ENCODE measurements around the gene GLI3.

The GLI3 gene

DNA sequence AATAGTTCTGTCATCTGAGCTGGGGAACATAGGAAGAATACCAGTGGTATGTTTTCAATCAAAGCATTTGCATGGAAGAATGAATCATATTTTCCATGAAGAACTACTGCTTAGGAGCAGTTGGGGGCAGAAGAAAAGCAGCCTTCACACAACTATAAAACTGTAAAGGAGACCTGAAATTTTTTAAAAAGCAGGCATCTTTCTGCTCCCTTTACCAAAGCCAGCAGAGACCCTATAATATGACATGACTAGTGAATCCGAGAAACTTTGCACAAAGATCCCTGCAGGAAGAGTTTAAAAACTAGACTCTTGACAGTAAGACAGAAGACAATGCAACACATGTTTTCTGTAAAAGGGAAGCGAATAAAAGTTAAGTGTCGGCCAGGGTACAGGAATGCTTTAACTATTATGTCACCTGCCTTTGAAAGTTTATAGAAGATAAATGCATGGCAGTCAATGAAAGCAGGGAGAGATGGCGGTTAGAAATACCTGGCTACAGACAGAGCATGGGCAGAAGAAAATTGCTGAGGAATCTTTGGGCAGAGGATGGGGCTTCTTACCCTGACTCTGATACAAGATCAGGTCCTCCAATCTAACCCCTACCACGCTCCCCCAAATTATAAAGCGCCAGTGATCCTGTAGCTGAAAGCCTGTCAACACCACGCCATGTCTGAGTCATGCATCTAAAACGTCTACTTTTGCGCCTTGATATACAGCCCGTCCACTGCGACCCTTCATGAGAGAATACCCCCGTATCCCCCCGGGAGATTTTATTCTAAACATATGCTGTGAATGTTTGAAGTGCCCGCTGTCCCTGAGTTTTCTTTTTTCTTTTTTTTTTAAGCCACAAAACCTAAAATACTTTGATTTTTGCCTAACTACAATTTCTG, 93.1 kb downstream of the GLI3 start:
- no peak for DNase-seq (ENCODE audit: low read depth in 2 of 3, low spot score in 1 of 3)

DNA sequence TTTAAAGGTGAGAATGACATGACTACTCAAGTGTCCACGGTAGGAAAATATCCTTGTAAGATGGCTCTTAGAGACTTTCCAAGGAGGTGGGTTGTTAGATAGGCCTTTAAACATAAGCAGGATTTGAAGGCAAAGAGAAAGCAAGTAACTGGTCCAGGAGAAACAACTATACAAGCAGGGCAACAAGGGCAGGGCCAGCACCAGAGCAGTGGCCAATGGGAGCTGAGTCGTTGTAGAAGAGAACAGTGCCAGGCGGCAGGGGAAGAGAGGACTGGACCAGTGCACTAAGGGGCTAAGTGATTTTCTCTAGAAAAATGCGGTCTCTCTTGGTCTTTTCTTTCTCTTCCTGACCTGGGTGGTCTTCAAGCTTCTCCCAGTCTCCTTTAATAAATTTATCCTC, 94.9 kb downstream of the GLI3 start:
- no peak for DNase-seq (ENCODE audit: low read depth in 2 of 3, low spot score in 1 of 3)

DNA sequence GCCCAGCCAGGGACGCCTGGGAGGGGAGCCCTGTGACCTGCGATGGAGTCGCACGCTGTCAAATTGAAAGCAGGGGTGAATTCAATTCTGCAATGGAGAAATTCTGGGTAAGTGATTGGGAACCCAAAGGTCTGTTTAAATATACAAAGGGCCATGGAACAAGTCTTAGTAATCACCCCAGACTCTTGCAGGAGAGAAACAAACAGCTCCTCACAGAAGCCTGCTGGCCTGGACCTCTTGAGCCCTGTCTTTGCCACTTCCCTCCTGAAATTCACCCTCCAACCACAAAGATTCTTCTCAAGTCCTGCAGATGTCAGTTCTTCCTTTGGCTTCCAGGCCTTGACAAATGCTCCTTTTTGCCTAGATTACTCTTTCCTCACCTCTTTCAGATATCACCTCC, 97.3 kb downstream of the GLI3 start:
- no peak for DNase-seq (ENCODE audit: low read depth in 2 of 3, low spot score in 1 of 3)

DNA sequence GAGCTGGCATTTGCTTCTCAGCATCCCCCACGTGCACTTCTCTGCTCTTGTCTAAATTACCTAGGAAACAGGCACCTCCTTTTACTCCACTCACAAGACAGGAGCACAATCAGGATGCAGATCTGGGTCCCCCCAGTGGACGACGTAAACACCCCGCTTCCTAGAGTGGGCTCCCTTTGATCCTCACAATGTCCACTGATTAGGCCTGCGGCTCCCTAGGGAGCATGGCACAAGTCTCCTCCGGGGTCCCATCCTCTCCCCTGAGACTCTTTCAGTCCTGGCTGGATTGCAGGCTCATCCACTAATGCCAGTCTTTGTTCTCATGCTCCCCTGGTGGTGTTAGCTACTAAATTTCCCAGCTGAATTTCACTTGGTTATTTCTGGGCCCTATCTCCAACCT, 98.3 kb downstream of the GLI3 start:
- no peak for DNase-seq (ENCODE audit: low read depth in 2 of 3, low spot score in 1 of 3)

DNA sequence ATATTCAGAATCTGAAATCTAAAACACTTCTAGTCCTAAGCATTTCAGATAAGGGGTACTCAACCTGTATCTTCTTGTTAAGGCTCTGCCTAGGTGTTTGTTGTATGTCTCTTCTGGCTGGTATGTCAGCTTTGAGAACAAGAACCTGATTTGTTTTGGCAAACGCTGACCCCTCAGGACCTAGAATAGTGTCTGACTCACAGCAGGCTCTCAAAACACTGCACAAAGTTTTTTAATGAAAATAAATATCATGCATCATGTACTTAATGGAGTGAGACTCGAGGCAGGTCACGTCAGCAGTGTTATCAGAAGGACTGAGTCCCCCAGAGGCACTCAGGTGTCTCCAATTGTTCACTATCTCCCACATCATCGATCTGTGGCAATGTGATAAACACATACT, 99.1 kb downstream of the GLI3 start:
- no peak for DNase-seq (ENCODE audit: low read depth in 2 of 3, low spot score in 1 of 3)

DNA sequence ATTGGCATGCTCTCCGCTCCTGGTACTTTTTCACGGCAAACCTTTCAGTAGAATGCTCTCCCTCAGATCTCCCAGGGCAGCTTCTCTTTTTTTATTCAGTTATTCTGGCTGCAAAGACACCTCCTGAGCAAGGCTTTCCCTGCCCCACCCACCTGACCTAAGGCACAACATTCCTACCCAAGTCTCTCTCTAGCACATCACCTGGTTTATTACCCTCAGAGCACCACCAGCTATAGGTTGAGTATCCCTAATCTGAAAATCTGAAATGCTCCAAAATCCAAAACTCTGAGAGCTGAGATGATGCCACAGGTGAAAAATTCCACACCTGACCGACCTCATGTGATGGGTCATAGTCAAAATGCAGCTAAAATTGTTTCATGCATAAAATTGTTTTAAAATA, 99.6 kb downstream of the GLI3 start:
- DNase-seq (ENCODE audit: low read depth in 2 of 3, low spot score in 1 of 3): no peak

DNA sequence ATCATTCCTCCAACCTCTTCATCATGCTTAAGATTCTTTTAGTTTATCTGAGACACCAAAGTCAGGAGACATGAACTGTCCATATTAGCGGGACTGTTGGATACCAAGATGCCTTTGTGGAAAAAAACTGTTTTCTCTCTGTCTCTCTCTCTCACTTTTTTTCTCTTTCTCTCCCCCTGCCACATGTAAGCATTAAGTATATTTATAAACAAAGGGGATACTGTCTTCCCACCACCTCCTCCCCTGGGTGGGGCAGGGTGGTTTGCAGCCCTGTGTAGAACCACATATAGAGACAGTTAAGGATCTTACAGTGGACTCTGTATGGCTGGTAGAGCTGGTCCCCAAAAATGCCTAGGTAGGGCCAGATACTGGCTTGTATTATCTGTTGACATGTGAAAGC, 101.3 kb downstream of the GLI3 start:
- DNase-seq (ENCODE audit: low read depth in 2 of 3, low spot score in 1 of 3): no peak

DNA sequence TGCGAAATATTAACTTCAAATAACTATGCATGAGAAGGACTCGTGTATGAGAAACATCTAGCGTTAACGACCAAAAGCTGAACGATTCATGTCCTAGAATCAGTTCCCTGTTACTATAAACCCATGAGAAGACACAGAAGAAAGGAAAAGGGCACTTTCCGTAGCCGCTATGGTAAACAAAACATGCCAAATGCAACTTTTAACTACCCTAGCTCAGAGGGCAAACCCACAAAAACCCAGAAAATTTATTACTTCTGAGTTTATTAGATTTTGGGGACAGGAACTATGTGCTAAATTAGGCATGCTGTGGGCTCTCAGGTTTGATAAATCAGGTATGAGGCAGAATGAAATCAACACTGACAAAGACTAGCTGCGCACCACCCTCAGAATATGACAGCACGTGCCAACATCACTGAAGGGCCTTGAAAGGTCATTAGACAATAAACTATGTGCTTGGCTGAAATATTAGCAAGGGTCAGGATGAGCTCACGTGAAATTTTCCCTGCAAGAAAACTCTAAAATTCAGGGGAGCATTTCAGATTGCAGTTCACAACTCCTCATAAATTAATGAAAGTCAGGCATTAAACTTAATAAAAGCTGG, 102.6 kb downstream of the GLI3 start:
- no peak for DNase-seq (ENCODE audit: low read depth in 2 of 3, low spot score in 1 of 3)

DNA sequence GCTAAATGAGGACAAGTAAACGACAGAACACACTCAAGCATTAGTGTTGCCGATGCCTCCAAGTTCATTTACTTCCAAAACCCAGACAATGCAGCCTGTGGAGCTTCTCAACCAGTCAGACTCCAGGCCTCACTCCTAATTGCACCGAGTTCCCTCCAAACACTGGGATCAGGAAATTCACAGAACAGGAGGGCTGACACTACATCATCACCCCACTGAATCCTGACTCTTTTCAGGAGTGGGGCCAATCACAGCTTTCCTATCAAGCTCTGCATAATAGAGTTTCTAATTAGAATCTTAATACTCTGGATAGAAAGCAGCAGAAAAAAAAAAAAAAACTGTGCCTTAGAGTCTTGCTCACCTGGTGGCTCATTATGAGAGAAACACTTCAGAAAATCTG, 103.7 kb downstream of the GLI3 start:
- no peak for DNase-seq (ENCODE audit: low read depth in 2 of 3, low spot score in 1 of 3)

DNA sequence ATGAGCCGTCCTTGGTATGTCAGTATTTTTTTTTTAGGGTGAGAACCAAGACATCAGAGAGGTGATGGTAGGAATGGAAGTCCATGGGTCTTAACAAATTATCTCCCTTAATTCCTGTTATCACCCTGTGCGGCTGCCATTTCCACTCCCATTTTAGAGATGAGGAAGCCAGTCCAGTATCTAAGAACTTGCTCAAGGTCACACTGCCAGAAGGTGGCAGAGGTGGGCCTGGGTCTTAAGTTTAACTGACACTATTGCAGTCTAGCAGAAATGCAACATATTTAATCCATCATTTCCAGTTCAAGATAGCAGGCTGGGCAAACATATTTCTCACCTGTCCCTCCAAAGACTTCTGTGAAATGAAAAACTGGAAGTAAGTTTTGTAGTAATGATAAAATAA, 108.3 kb downstream of the GLI3 start:
- DNase-seq (ENCODE audit: low read depth in 2 of 3, low spot score in 1 of 3): no peak

DNA sequence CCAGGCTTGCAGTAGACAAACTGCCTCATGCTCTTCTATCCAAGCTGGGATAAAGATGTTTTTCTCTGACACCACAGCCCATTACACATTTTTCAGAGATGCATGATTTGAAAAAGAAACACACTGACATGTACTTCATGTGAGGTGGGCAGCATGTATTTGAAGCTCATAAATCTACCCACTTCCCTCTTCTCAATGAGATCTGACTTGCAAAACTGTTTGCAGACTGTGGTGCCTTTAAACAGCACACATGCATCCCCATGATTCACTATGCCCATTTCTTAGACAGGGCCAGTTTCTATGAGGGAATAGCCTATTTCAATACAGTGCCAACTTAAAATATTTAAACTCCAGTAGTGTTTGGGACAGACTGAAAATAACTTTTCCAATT, 109.8 kb downstream of the GLI3 start:
- no peak for DNase-seq (ENCODE audit: low read depth in 2 of 3, low spot score in 1 of 3)

DNA sequence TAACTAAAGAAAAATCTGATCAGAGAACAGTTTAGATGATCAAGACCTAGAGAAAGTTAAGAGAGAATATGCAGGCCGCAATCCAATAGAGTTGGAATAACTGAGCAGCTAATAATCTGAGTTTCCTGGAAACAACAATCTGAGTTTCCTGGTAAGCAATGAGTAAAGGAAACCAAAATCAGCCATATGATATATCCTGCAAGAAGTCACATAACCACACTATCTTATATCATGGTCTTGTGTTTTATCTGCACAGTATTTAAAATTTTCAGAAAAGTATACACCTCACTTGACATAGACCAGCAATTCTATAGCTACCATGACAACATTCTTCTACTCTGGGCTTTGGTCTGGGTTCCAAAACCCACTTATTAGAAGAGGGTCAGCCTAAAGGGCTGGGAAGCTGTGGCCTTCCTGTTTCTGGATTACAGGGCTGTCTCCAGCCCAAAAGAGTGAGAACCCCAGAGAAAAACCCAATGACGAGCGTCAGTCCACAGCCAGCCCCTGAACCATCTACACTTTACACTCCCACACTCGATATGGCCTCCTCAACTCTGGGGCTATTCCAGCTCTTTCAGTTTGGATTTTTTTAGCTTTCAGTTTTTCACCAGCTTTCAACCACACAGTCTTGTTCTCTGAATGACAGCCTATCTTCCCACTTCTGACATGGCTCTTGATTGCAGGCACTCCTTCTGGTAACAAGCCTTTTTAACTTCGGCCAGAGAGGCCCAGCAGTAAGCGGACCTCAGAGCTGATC, 110.4 kb downstream of the GLI3 start:
- no peak for DNase-seq (ENCODE audit: low read depth in 2 of 3, low spot score in 1 of 3)

DNA sequence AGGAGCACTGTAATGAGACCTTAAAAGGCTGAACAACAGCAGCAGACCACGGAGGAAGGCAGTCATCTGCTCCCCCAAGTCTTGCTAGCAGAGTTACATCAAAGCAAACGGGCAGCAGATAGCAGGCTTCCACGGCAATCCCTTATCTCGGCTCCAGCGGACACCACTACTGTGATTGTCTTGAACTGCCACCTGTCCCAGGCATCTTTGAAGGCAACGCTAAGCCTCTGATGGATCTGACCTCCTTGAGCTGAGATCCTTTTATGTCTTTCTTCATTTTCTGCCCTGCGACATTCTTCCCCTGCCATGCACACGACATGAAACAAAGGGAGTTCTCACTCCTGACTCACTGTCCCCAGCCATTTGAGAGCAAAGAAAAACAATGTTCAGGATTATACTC, 111.7 kb downstream of the GLI3 start:
- DNase-seq (ENCODE audit: low read depth in 2 of 3, low spot score in 1 of 3): no peak

DNA sequence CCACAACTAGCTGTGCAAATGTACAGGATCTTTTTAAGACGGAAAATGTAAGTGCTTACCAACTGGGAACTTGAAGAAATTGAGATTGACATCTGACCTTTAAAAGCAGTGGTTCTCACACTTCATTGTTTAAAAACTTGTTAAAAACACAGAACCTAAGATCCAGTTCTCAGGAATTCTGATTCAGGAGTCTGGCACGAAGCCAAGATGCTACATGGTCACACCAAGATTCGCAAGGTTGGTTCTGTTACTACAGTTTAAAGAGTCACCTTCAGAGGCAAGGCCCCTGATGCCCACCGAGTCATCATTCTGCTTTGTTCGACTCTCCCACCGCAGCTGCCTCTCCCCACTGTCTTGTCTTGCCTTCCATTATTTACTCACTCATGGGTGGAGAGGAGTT, 113.3 kb downstream of the GLI3 start:
- DNase-seq (ENCODE audit: low read depth in 2 of 3, low spot score in 1 of 3): no peak

DNA sequence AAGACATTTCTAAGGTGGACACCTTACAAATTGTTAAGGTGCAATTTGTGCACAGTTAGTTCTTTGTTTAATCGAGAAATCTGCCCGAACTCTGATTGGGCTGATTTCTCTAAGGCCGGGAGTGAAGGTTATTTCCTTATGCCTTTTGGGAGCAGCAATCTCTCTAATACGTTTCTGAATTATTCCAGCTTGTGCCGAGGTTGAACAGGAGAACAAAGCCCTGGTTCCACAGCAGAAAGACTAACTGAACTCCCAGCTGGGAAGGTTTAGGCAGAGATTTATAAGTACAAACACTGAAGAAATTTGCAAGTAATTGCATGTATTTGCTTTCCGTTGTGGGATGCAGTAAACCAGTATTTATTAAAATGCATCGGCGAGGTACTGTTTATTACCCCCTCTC, 116.8 kb downstream of the GLI3 start:
- no peak for DNase-seq (ENCODE audit: low read depth in 2 of 3, low spot score in 1 of 3)

DNA sequence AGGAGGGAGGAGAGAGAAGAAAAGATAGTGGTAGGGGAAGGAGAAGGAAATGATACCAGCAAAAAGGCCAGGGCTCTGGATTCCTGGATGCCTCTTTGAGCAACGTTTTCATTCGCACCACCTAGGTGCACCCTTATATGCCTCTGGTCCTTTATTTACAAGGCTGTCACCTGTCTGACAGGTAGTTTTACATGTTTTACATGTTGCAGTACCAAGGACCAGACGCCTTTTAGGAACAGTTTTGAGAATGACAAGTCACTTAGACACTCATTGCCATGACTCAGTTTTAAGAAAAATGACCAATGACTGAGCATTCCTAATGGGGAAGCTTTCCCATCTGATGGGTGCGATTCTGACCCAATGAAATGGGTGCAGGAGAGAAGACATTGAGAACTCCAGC, 119.8 kb downstream of the GLI3 start:
- no peak for DNase-seq (ENCODE audit: low read depth in 2 of 3, low spot score in 1 of 3)

DNA sequence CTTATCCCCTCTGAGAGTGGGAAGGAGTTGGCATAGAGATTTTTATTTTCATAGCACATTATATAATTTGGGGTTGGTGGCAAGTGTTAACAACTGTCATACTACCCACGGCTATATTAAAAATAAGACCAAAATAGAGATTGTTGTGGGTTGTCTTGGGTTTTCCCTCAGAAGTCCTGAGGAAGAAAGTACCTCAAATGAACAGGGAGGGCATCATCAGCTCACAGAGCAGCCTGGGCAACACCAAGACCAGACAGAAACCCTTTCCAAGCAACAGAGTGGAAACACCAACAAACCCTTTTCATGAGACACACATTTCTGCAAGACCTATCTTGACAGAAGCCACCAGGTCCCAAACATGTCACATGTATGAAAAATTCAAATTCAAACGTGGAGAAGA, 121.2 kb downstream of the GLI3 start:
- DNase-seq (ENCODE audit: low read depth in 2 of 3, low spot score in 1 of 3): no peak

DNA sequence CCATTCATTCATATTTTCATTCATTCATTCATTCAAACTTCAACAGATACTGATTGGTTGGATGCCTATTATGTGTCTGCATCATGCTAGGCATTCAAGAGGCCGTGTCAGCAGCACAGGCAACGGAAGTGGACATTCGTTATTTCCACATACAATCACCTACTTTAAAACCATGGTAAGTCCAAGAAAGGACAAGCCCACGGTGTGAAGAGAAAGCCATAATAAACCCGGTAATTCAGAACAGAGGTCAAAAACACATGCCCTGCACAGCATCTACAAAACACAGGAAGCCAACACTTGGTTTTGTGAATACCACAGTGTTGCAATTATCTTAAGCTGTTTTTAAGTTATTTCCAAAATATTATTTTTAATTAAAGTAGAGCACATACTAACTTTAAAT, 126.7 kb downstream of the GLI3 start:
- no peak for DNase-seq (ENCODE audit: low read depth in 2 of 3, low spot score in 1 of 3)

DNA sequence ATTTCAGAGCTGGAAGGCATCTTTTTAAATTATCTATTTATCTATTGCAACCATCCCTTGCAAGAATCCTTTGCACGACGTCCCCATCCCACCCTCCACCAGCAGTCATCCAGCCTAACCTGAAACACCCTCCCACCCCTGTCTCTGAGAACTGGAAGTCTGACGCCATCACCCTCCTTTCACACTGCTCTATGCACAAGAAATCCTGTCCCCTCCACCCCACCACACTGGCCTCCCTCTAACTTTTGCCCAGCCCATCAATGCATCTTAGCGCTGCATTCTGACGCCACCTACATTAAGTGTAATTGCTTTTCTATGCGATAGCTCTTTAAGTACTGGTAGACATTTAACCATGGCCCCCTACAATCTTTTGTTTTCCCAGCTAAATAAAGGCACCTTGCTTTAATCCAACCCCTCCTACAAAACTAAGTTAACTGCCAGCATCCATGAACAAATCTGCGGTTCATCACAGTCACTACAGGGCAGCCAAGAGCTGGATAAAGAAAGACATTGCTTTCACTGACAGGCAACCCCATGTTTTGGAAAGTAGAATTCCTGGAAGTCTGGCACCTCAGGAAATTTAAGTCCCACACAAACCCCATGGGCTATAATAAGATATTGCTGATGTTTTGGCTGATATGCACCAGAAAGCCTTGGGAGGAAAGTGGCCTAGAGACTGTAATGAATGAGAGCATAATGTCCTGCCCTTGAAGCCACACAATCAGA, 128.0 kb downstream of the GLI3 start:
- no peak for DNase-seq (ENCODE audit: low read depth in 2 of 3, low spot score in 1 of 3)

DNA sequence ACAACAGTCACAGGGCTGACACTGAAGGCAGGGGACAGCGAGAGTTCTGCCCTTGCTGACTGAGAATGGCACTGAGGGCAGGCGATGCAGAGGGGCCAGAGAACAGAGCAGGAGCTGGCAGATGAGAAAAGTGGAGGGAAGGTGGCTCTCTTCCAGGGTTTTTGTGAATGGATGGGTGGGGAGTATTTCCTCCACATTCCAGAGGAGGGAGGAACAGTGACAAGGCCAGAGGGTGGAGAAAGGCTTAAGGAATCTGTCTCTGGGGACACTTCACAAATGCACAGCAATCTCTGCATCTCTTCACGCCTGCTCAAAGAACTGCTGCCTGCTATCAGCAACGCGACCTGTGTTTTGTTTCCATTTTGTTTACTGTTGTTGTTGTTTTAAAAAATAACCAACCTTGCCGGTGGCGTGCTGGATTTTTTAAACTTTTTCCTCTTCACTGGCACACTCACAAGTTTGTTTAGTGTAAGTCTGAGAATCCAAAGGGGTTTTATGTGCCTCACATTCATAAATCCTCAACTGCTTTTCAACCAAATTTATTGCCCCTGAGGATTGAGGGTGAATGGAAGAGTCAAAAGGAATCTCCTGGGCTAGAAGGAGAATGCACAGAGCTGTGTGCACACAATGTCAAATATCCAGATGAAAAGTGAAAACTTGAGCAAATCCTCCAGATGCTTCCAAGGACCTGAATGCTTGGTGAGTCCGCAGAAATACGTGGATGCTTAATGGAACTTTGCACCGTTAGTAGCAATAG, 129.3 kb downstream of the GLI3 start:
- DNase-seq (ENCODE audit: low read depth in 2 of 3, low spot score in 1 of 3): no peak

DNA sequence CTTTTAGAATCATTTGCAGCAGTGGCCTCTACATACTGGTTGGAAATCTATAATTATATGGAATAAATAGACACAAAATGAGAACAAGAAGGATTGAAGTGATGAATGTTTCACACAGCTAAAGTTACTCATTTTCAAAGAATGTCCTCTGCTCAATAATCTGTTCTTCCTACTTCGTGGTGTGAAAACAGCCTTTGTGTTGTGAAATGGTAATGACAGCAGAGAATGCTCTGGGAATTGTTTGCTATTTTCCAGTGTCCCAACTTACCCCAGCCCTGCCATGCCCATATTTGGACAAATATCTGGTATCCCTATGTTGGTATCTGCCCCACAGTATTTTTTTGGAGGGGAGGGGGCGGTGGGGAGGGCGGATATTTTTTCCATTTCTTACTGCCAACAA, 130.4 kb downstream of the GLI3 start:
- DNase-seq (ENCODE audit: low read depth in 2 of 3, low spot score in 1 of 3): no peak
